Measurements from ENCODE around the gene TEAD4.

TEAD4 gene

GRCh38 chr12:3073438-3074250, 114.4 kb downstream of the TEAD4 start:
- DNase-seq (peak; percentile 73), ATAC-seq (replicated peaks) (peak; percentile 76 to 81)
- H3K36me3 Mint-ChIP-seq: no peaks in the 10 kb centered on the region
- H3K27me3 Mint-ChIP-seq: peaks cover 13 to 23% of the 10 kb centered on the region in 2 donors
- H3K4me3 Mint-ChIP-seq: no peak overlapping the region
- H3K4me1 Mint-ChIP-seq: peaks cover 2 to 15% of the 10 kb centered on the region in 2 donors
- H3K9me3 Mint-ChIP-seq: no peaks in the 10 kb centered on the region
- peak overlapping the region; percentile 22 for H3K27ac Mint-ChIP-seq

GRCh38 chr12:3075315-3075714, 116.1 kb downstream of the TEAD4 start:
- peaks cover 2 to 15% of the 10 kb centered on the region in 2 donors for H3K4me1 Mint-ChIP-seq
- H3K27me3 Mint-ChIP-seq: peaks cover 13 to 16% of the 10 kb centered on the region in 2 donors
- ATAC-seq (replicated peaks): no peak
- H3K36me3 Mint-ChIP-seq: no peaks in the 10 kb centered on the region
- no peaks in the 10 kb centered on the region for H3K9me3 Mint-ChIP-seq
- H3K27ac Mint-ChIP-seq: no peak overlapping the region
- DNase-seq: no peak
- H3K4me3 Mint-ChIP-seq: no peak overlapping the region

- H3K27ac Mint-ChIP-seq: peak within 1 kb of the TSS; percentile 82
- H3K36me3 Mint-ChIP-seq: no peaks in the 10 kb centered on the region
- H3K9me3 Mint-ChIP-seq: no peaks in the 10 kb centered on the region
Observed at GRCh38 chr12:3076730-3077571, 117.8 kb downstream of the TEAD4 start, which contains the start of gene TSPAN9. TSPAN9 (plus strand) TSS chr12:3077379; CDS start chr12:3201194, 123,815 bp downstream.

GRCh38 chr12:3077572-3078081, 118.4 kb downstream of the TEAD4 start:
- Mint-ChIP-seq H3K9me3 (no peaks in the 10 kb centered on the region), H3K27me3 (peaks cover 16 to 20% of the 10 kb centered on the region in 2 donors), H3K4me1 (peaks cover 2 to 15% of the 10 kb centered on the region in 2 donors), H3K36me3 (no peaks in the 10 kb centered on the region), H3K27ac (no peak overlapping the region), H3K4me3 (peak overlapping the region; percentile 25 to 67)
- DNase-seq: no peak
- ATAC-seq (replicated peaks): no peak

More at GRCh38 chr12:3076730-3077571, 117.8 kb downstream of the TEAD4 start, which contains the start of gene TSPAN9:
- peaks cover 2 to 15% of the 10 kb centered on the region in 2 donors for H3K4me1 Mint-ChIP-seq
- peaks cover 13 to 16% of the 10 kb centered on the region in 2 donors for H3K27me3 Mint-ChIP-seq
- H3K4me3 Mint-ChIP-seq: peak within 1 kb of the TSS; percentile 89 to 90
- ATAC-seq (replicated peaks) (peak; percentile 81 to 83), DNase-seq (peak; percentile 11)

- Mint-ChIP-seq H3K27ac (no peak overlapping the region), H3K9me3 (no peaks in the 10 kb centered on the region)
- no peak for ATAC-seq (replicated peaks)
Observed at GRCh38 chr12:3078086-3078820, 119.1 kb downstream of the TEAD4 start.

GRCh38 chr12:3081091-3081490, 121.9 kb downstream of the TEAD4 start:
- Mint-ChIP-seq H3K27ac (no peak overlapping the region), H3K9me3 (no peaks in the 10 kb centered on the region), H3K27me3 (peaks cover 6 to 13% of the 10 kb centered on the region in 2 donors), H3K4me1 (peaks cover 2 to 14% of the 10 kb centered on the region in 2 donors), H3K4me3 (no peak overlapping the region), H3K36me3 (no peaks in the 10 kb centered on the region)
- DNase-seq: no peak
- ATAC-seq (replicated peaks): no peak

More at GRCh38 chr12:3078086-3078820, 119.1 kb downstream of the TEAD4 start:
- Mint-ChIP-seq H3K4me1 (peaks cover 2 to 15% of the 10 kb centered on the region in 2 donors), H3K36me3 (no peaks in the 10 kb centered on the region), H3K27me3 (peaks cover 14 to 20% of the 10 kb centered on the region in 2 donors), H3K4me3 (peak overlapping the region; percentile 47 to 67)
- DNase-seq: no peak

- ATAC-seq (replicated peaks) (no peak), DNase-seq (no peak)
- no peak overlapping the region for H3K27ac Mint-ChIP-seq
- peaks cover 6 to 13% of the 10 kb centered on the region in 2 donors for H3K27me3 Mint-ChIP-seq
- H3K9me3 Mint-ChIP-seq: no peaks in the 10 kb centered on the region
- H3K4me1 Mint-ChIP-seq: peaks cover 1 to 7% of the 10 kb centered on the region in 2 donors
- no peak overlapping the region for H3K4me3 Mint-ChIP-seq
- H3K36me3 Mint-ChIP-seq: no peaks in the 10 kb centered on the region
Observed at GRCh38 chr12:3081886-3082285, 122.7 kb downstream of the TEAD4 start.

- Mint-ChIP-seq H3K4me3 (no peak overlapping the region), H3K36me3 (no peaks in the 10 kb centered on the region), H3K27me3 (peaks cover 2 to 8% of the 10 kb centered on the region in 2 donors), H3K4me1 (peaks cover 0 to 1% of the 10 kb centered on the region in 2 donors), H3K27ac (no peak overlapping the region), H3K9me3 (no peaks in the 10 kb centered on the region)
- DNase-seq (no peak), ATAC-seq (replicated peaks) (no peak)
Observed at GRCh38 chr12:3083241-3083920, 124.2 kb downstream of the TEAD4 start.

GRCh38 chr12:3083921-3084347, 124.7 kb downstream of the TEAD4 start:
- H3K4me1 Mint-ChIP-seq: peaks cover 0 to 1% of the 10 kb centered on the region in 2 donors
- H3K27ac Mint-ChIP-seq: no peak overlapping the region
- no peak overlapping the region for H3K4me3 Mint-ChIP-seq
- ATAC-seq (replicated peaks) (no peak), DNase-seq (no peak)
- no peaks in the 10 kb centered on the region for H3K36me3 Mint-ChIP-seq
- H3K9me3 Mint-ChIP-seq: no peaks in the 10 kb centered on the region
- peaks cover 4 to 7% of the 10 kb centered on the region in 2 donors for H3K27me3 Mint-ChIP-seq

- ATAC-seq (replicated peaks) (no peak), DNase-seq (no peak)
- peaks cover 0 to 1% of the 10 kb centered on the region in 2 donors for H3K4me1 Mint-ChIP-seq
- no peak overlapping the region for H3K4me3 Mint-ChIP-seq
- no peaks in the 10 kb centered on the region for H3K9me3 Mint-ChIP-seq
- peaks cover 4 to 7% of the 10 kb centered on the region in 2 donors for H3K27me3 Mint-ChIP-seq
- H3K36me3 Mint-ChIP-seq: no peaks in the 10 kb centered on the region
- H3K27ac Mint-ChIP-seq: no peak overlapping the region
Observed at GRCh38 chr12:3084742-3085141, 125.5 kb downstream of the TEAD4 start.

- H3K27ac Mint-ChIP-seq: no peak overlapping the region
- ATAC-seq (replicated peaks): no peak
- no peaks in the 10 kb centered on the region for H3K36me3 Mint-ChIP-seq
- H3K4me3 Mint-ChIP-seq: no peak overlapping the region
- no peak for DNase-seq
- H3K27me3 Mint-ChIP-seq: peaks cover 4 to 7% of the 10 kb centered on the region in 2 donors
- H3K9me3 Mint-ChIP-seq: no peaks in the 10 kb centered on the region
- peaks cover 0 to 1% of the 10 kb centered on the region in 2 donors for H3K4me1 Mint-ChIP-seq
Observed at GRCh38 chr12:3085341-3086139, 126.3 kb downstream of the TEAD4 start.

GRCh38 chr12:3086211-3086610, 127.0 kb downstream of the TEAD4 start:
- no peaks in the 10 kb centered on the region for H3K9me3 Mint-ChIP-seq

More at GRCh38 chr12:3086211-3086610, 127.0 kb downstream of the TEAD4 start:
- peaks cover 0 to 1% of the 10 kb centered on the region in 2 donors for H3K4me1 Mint-ChIP-seq
- no peak for ATAC-seq (replicated peaks)
- H3K36me3 Mint-ChIP-seq: no peaks in the 10 kb centered on the region
- no peak overlapping the region for H3K4me3 Mint-ChIP-seq
- no peak for DNase-seq
- peaks cover 4 to 7% of the 10 kb centered on the region in 2 donors for H3K27me3 Mint-ChIP-seq
- H3K27ac Mint-ChIP-seq: no peak overlapping the region

Data from stimulated activated naive B cell treated with anti-CD40 and anti-IgM and Interleukin-4, amounts not matched to agents 10 μg/mL and 1 μg/mL and 100 μg/mL, for 72 hours (primary cell).